GM12878 (cell line): ENCODE measurements around the gene VDR. TPM values are rescaled to one million over a fixed set of nuclear protein-coding genes. Genes with fewer than 3 reads are reported as not detected.

Experiments used
- ATAC-seq: fragments of 200-7000 bp; cut with Tn5 transposase; 3 replicates; pipeline ENCODE4 v1.9.1; 2020; ENCODE audit warnings: mild to moderate bottlenecking, moderate library complexity
- BruUV-seq: library from RNA; stranded (reverse); fragments of 400-500 nt; replicated peaks from 2 replicates; lab custom pipeline; 2021; lab: Mats Ljungman, UMichigan
- CTCF ChIA-PET: fragments of 300-600 bp; sonication (Branson Sonifier 250); formaldehyde crosslinking; extraction: SDS; loops from one replicate; lab custom pipeline; 2021; ENCODE audit warnings: inconsistent platforms; lab: Yijun Ruan, JAX
- POLR2A ChIA-PET: fragments of 350-600 bp; formaldehyde crosslinking; extraction: SDS; loops from one replicate; lab custom pipeline; 2021; ENCODE audit warnings: inconsistent platforms; lab: Charles Lee
- RAD21 ChIA-PET: fragments of 300-600 bp; sonication (Branson Sonifier 250); formaldehyde crosslinking; loops from one replicate; lab custom pipeline; 2023; ENCODE audit warnings: antibody characterized with exemption; ENCODE audit not compliant: unreplicated experiment; lab: Charles Lee
- SMC1A ChIA-PET: fragments of 300-600 bp; sonication (Branson Sonifier 250); formaldehyde crosslinking; loops from one replicate; lab custom pipeline; 2023; ENCODE audit not compliant: unreplicated experiment, uncharacterized antibody; lab: Charles Lee
- DNase-seq: peaks from one replicate; pipeline ENCODE4 v3.0.0-alpha.2; 2011; ENCODE audit warnings: low read depth, low spot score
- FAIRE-seq: peaks from 3 replicates; lab custom pipeline; 2011; peaks lifted over from hg19 to GRCh38; lab: Jason Lieb, UNC
- H2AFZ ChIP-seq: 2 replicates; pipeline ENCODE4 v1.6.0; 2011; ENCODE audit warnings: low read depth, low read length, control low read depth; ENCODE audit not compliant: control insufficient read depth
- H3K27ac ChIP-seq: 2 replicates; pipeline ENCODE4 v1.5.1; 2011; ENCODE audit warnings: control low read depth; ENCODE audit not compliant: control insufficient read depth, insufficient read depth
- H3K27me3 ChIP-seq, 2 experiments: replicated peaks in 1 of 2; 2 replicates each; pipeline versions ENCODE4 v1.6.0 to v1.6.1; 2011; ENCODE audit warnings: low read length in 1 of 2; ENCODE audit not compliant: control insufficient read depth in 2 of 2, insufficient read depth in 2 of 2
- H3K36me3 ChIP-seq, 2 experiments: 2 replicates each; pipeline ENCODE4 v1.5.1; 2011; ENCODE audit warnings: low read length in 1 of 2; ENCODE audit not compliant: control insufficient read depth in 2 of 2, insufficient read depth in 2 of 2
- H3K4me1 ChIP-seq: 2 replicates; pipeline ENCODE4 v1.6.1; 2011; ENCODE audit warnings: mild to moderate bottlenecking, low read length, moderate library complexity, mixed read lengths; ENCODE audit not compliant: control insufficient read depth, insufficient read depth
- H3K4me2 ChIP-seq: 2 replicates; pipeline ENCODE4 v1.6.0; 2011; ENCODE audit warnings: control low read depth; ENCODE audit not compliant: control insufficient read depth, insufficient read depth
- H3K4me3 ChIP-seq: fragments of 200-600 bp; sonication (generic); 2 replicates; pipeline ENCODE4 v1.5.1; 2016
- H3K79me2 ChIP-seq: 2 replicates; pipeline ENCODE4 v1.6.0; 2011; ENCODE audit warnings: low read length; ENCODE audit not compliant: control insufficient read depth, insufficient read depth
- H3K9ac ChIP-seq: 2 replicates; pipeline ENCODE4 v1.8.0; 2011; ENCODE audit warnings: low read length, control low read depth, mixed read lengths; ENCODE audit not compliant: control insufficient read depth, insufficient read depth
- H3K9me3 ChIP-seq: replicated peaks from 3 replicates; pipeline ENCODE4 v1.5.1; 2011; ENCODE audit warnings: mild to moderate bottlenecking, low read length; ENCODE audit not compliant: control insufficient read depth, insufficient read depth
- H4K20me1 ChIP-seq: 2 replicates; pipeline ENCODE4 v1.6.0; 2011; ENCODE audit not compliant: control insufficient read depth, insufficient read depth
- ATF3 ChIP-seq: IDR thresholded peaks from 2 replicates; pipeline ENCODE4 v1.6.1; 2011; ENCODE audit warnings: low read depth, mild to moderate bottlenecking, low read length, moderate library complexity, borderline replicate concordance; ENCODE audit errors: extremely low read depth
- DPF2 ChIP-seq: fragments of 450-650 bp; IDR thresholded peaks from 2 replicates; pipeline ENCODE4 v1.6.1; 2017; ENCODE audit warnings: mild to moderate bottlenecking
- FOXM1 ChIP-seq: IDR thresholded peaks from 2 replicates; pipeline ENCODE4 v1.6.1; 2012; ENCODE audit warnings: low read depth, mild to moderate bottlenecking, inconsistent platforms, low read length, moderate library complexity
- GATAD2B ChIP-seq: fragments of 450-650 bp; conservative IDR thresholded peaks from 2 replicates; pipeline ENCODE4 v1.6.1; 2017; ENCODE audit warnings: low read depth, mild to moderate bottlenecking, moderate library complexity
- PML ChIP-seq: IDR thresholded peaks from 2 replicates; pipeline ENCODE4 v1.6.1; 2012; ENCODE audit warnings: low read length, inconsistent platforms
- RB1 ChIP-seq: fragments of 450-650 bp; formaldehyde crosslinking; IDR thresholded peaks from 2 replicates; pipeline ENCODE4 v1.6.1; 2017; ENCODE audit warnings: mild to moderate bottlenecking, borderline replicate concordance
- SREBF2 ChIP-seq: IDR thresholded peaks from 2 replicates; pipeline ENCODE4 v1.6.1; 2012; ENCODE audit warnings: mild to moderate bottlenecking, low read length
- WGBS: methylation state at CpG from one replicate; pipeline ENCODE4 v1.1.6; 2016; ENCODE audit warnings: low lambda C conversion rate; ENCODE audit not compliant: insufficient replicate concordance, insufficient coverage; ENCODE audit errors: missing lambda C conversion rate; 5-methylcytosine and 5-hydroxymethylcytosine counted together
- in situ Hi-C: fragments of 300-500 bp; cut with MboI; formaldehyde crosslinking; loops from 9 replicates; pipeline ENCODE4 v1.14.3; 2018; ENCODE audit warnings: mixed read lengths
- intact Hi-C: fragments of 100-400 bp; cut with micrococcal nuclease; formaldehyde crosslinking; loops from one replicate; pipeline ENCODE4 v1.14.2; 2022; ENCODE audit not compliant: unreplicated experiment
- polyA plus RNA-seq, 11 experiments: library from polyadenylated mRNA; depleted of rRNA in 4 of 11; unstranded in 6 of 11; stranded (reverse) in 5 of 11; fragments of >200 nt; fragmentation: Nextera tagmentation in 4 of 11; fragmentation: Illumina TruSeq in 1 of 11; extraction: Ambion mirVana in 4 of 11; extraction: Trizol in 1 of 11; gene quantifications; 1 replicate in 1 of 11; 2 replicates in 10 of 11; pipeline versions ENCODE4 v1.2.1 to v1.2.3, GENCODE V29; 2011 to 2016; ENCODE audit warnings: inconsistent platforms in 2 of 11, missing spikeins in 2 of 11, low read depth in 1 of 11
- total RNA-seq, 4 experiments: library from RNA; depleted of rRNA in 3 of 4; stranded (reverse); fragments of >200 nt in 3 of 4; fragmentation: Illumina TruSeq in 1 of 4; extraction: Trizol in 1 of 4; gene quantifications; 2 replicates each; pipeline versions ENCODE4 v1.2.1 to v1.2.3, GENCODE V29; 2013 to 2021

VDR gene
- total and polyA plus RNA-seq, 10 of the 15 experiments (the other 5 are each of a cell fraction or from before 2014, with no cell fraction given): 0.27 to 7.9 (median 3.0) TPM

- TF ChIP-seq GATAD2B: peak; percentile 49; the same call in 1 of the 2 replicates
- peak; percentile 27; the same call in 1 of the 2 replicates for TF ChIP-seq DPF2
Measured at GRCh38 chr12:47819138-47819895, 85.5 kb downstream of the VDR start (continued).

- Histone ChIP-seq H3K4me1 (peaks cover 37% of the 10 kb centered on the region), H3K9me3 (no peaks in the 10 kb centered on the region), H3K9ac (peak overlapping the region; percentile 49), H3K27me3 (peaks cover 0 to 7% of the 10 kb centered on the region in 2 experiments; a peak in 3 of 4 replicates), H3K79me2 (peaks cover 25% of the 10 kb centered on the region), H2AFZ (no peak overlapping the region), H3K36me3 (no peaks in the 10 kb centered on the region; a peak in 1 of 4 replicates), H3K4me2 (peak overlapping the region; percentile 83), H3K27ac (peak overlapping the region; percentile 37), H4K20me1 (no peaks in the 10 kb centered on the region; the same call in 1 of the 2 replicates), H3K4me3 (peak overlapping the region; percentile 80)
- 6% methylated on average over 21 of the region's 23 CpGs for WGBS
- RAD21 ChIA-PET: interaction anchor here (0.6 to 5.3 kb wide), 6 partner anchors 11 to 131 kb away, joined by 3 to 92 read pairs (median 8); no protein-coding TSS in a partner anchor
- SMC1A ChIA-PET: interaction anchor here (0.9 to 3.0 kb wide), 8 partner anchors 10 to 109 kb away, joined by 3 to 24 read pairs (median 4); no protein-coding TSS in a partner anchor
- CTCF ChIA-PET: interaction anchor here (0.9 to 5.0 kb wide), 6 partner anchors 11 to 76 kb away, joined by 3 to 108 read pairs (median 10); no protein-coding TSS in a partner anchor
- ATAC-seq: peak; percentile 19
- DNase-seq: no peak
- POLR2A ChIA-PET: interaction anchor here (1.2 to 2.3 kb wide), 2 partner anchors 12 to 14 kb away, joined by 5 to 8 read pairs; no protein-coding TSS in a partner anchor
- FAIRE-seq: no peak
- in situ Hi-C loops (no loop called here), intact Hi-C loops (no loop called here)
- no peak for TF ChIP-seq RB1
- TF ChIP-seq ATF3: no peak
- TF ChIP-seq PML: no peak
- TF ChIP-seq GATAD2B: no peak
- TF ChIP-seq FOXM1: no peak
- TF ChIP-seq SREBF2: no peak
- BruUV-seq: no TSS peak
Measured at GRCh38 chr12:47818467-47819137, 86.2 kb downstream of the VDR start.
